Measurements from ENCODE around the gene DCAF17. TPM values are rescaled to one million over a fixed set of nuclear protein-coding genes. Genes with fewer than 3 reads are reported as not detected.

DCAF17 gene
- polyA plus RNA-seq, 3 donors, result 21.7 to 31.3 (median 28.4) TPM

- DNase-seq (ENCODE audit: extremely low read depth in 1 of 11, low read depth in 9 of 11, low spot score in 4 of 11), result no peak
These were observed 860 bp upstream of the DCAF17 start for GRCh38 chr2:171432969-171433762.

- peak in 1 of 11 donors; percentile 39 for DNase-seq (ENCODE audit: extremely low read depth in 1 of 11, low read depth in 9 of 11, low spot score in 4 of 11)
These were observed 338 bp upstream of the DCAF17 start, which contains the start of gene METTL8 for GRCh38 chr2:171433763-171434012. TSS of gene METTL8 (minus strand) at chr2:171433990. CDS start at chr2:171392185, 41,805 bp downstream.

- no peak for DNase-seq (ENCODE audit: extremely low read depth in 1 of 11, low read depth in 9 of 11, low spot score in 4 of 11)
These were observed 2.3 kb downstream of the DCAF17 start for GRCh38 chr2:171436307-171436706.

DNA sequence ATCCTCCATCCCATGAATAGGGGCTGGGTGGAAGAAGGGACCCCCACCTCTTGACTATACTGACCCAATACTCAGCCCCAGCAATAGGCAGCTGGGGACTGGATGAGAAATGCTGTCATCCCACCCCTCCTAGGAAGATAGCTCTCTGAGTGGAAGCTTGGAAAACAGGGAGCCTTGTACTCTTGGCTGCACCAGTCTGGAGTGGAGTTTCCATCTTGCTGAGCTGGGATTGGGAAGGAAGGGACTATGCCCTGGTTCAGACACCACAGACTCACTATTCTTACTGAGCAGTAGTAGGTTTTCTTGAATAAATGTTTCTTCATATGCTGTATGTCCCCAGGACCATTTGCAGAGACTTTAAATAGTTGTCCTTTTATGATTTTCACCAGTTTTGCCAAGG is 7.4 kb downstream of the DCAF17 start:
- DNase-seq (ENCODE audit: extremely low read depth in 1 of 11, low read depth in 9 of 11, low spot score in 4 of 11), result no peak

- no peak for DNase-seq (ENCODE audit: extremely low read depth in 1 of 11, low read depth in 9 of 11, low spot score in 4 of 11)
These were observed 13.6 kb downstream of the DCAF17 start for GRCh38 chr2:171447675-171448074.

GRCh38 chr2:171451074-171451473 is 17.0 kb downstream of the DCAF17 start:
- DNase-seq (ENCODE audit: extremely low read depth in 1 of 11, low read depth in 9 of 11, low spot score in 4 of 11), result no peak

- no peak for DNase-seq (ENCODE audit: extremely low read depth in 1 of 11, low read depth in 9 of 11, low spot score in 4 of 11)
These were observed 18.7 kb downstream of the DCAF17 start for GRCh38 chr2:171452773-171453172.

DNA sequence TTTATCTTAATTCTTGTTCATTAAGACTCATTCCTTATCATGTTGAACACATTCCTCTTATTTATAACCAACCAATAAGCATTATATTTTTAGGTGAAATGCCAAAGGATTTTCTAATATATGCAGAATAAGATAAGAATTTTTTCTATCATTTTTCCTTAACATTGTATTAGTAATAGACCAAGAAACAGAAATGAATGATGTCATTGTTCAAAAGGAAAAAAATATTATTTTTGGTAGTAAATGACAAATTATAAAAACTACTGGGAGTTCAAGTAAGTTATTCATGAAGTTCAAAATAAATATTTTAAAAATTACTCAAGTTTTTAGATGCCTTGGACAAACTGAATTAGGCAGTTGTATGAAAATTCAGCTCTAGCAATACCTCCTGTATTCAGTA is 25.5 kb downstream of the DCAF17 start:
- no peak for DNase-seq (ENCODE audit: extremely low read depth in 1 of 11, low read depth in 9 of 11, low spot score in 4 of 11)

DNA sequence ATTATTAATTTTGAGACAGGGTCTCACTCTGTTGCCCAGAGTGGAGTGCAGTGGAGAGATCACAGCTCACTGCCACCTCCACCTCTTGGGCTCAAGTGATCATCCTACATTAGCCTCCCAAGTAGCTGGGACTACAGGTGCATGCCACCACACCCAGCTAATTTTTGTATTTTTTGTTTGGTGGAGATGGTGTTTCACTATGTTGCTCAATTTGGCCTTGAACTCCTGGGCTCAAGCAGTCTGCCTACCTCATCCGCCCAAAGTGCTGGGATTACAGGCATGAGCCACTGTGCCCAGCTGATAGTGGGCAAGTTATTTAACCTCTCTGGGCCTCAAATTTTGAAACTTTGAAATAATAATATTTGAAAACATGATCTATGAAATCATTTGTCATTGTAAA is 26.5 kb downstream of the DCAF17 start:
- no peak for DNase-seq (ENCODE audit: extremely low read depth in 1 of 11, low read depth in 9 of 11, low spot score in 4 of 11)

DNA sequence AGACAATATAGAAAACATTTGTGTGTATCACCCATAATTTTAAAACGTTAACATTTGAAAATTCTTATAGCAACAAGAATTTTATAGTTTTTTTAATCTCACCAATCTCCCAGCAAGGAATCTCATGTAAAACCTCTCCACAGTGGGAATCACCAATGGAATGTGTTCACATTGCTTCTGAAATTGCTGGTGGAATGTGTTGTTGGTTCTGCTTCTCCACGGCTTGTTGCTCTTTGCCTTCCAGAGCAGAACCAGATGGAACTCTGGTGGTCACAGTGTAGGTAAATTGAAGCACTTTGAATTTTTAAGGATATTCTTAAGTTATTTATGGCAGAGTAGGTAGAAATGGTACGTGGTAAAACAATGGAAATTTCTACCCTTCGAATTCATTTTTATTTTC is 35.1 kb downstream of the DCAF17 start:
- DNase-seq (ENCODE audit: extremely low read depth in 1 of 11, low read depth in 9 of 11, low spot score in 4 of 11), result no peak

GRCh38 chr2:171470129-171470528 is 36.1 kb downstream of the DCAF17 start:
- no peak for DNase-seq (ENCODE audit: extremely low read depth in 1 of 11, low read depth in 9 of 11, low spot score in 4 of 11)

GRCh38 chr2:171475979-171476378 is 42.0 kb downstream of the DCAF17 start:
- no peak for DNase-seq (ENCODE audit: extremely low read depth in 1 of 11, low read depth in 9 of 11, low spot score in 4 of 11)

DNA sequence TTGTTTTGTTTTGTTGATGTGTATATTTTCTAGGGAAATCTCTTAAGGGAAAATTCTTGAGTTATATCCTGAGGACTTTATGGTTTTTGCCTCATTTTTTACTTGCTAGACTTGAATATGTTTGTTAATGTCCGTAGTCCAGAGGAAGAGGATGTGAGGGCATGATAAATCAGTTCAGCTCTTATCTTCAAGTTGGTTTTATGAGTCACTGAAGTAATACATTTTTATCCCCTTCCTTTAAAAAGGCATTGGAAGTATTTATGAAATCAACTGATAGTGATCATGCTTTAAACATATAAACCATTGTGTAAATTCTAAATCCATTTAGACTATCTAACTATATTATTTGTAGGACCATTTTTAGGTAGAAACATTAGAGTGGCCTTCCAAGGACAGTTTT is 44.3 kb downstream of the DCAF17 start:
- DNase-seq (ENCODE audit: extremely low read depth in 1 of 11, low read depth in 9 of 11, low spot score in 4 of 11), result no peak

DNA sequence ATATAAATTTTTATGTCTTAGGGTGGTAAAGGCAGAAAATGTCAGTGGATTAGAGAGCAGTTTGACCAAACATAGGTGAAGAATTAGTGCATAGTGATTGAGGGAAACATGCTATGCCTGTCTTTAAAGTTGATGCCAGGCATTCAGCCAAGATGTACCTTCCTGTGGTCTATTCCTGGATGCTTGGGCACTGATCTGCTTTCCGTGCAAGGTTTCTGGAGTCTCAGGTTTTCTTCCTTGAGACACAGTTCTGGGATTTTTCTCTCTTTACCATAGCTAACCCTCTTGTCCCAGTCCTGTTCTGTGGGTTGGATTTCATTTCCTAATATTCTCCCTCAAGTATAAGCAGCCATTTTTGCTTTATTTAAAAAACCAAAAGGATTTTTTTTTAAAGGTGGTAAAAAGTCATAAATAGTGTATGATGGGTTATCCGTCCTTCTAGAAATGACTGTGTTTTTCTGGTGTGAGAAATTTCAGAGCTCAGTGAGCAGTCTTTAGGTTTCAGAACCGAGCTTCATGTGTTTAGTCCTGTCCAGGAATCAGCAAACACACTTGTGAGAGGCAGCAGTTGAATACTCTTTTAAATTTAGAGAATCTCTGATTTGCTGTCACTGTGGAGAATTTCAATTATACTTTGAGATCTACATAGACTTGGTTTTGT is 45.3 kb downstream of the DCAF17 start:
- DNase-seq (ENCODE audit: extremely low read depth in 1 of 11, low read depth in 9 of 11, low spot score in 4 of 11), result no peak

- peak in 10 of 11 donors; percentile 9 to 58 (median 40) for DNase-seq (ENCODE audit: extremely low read depth in 1 of 11, low read depth in 9 of 11, low spot score in 4 of 11)
These were observed 46.9 kb downstream of the DCAF17 start for GRCh38 chr2:171480908-171481307.

GRCh38 chr2:171482308-171482707 is 48.3 kb downstream of the DCAF17 start:
- no peak for DNase-seq (ENCODE audit: extremely low read depth in 1 of 11, low read depth in 9 of 11, low spot score in 4 of 11)

DNA sequence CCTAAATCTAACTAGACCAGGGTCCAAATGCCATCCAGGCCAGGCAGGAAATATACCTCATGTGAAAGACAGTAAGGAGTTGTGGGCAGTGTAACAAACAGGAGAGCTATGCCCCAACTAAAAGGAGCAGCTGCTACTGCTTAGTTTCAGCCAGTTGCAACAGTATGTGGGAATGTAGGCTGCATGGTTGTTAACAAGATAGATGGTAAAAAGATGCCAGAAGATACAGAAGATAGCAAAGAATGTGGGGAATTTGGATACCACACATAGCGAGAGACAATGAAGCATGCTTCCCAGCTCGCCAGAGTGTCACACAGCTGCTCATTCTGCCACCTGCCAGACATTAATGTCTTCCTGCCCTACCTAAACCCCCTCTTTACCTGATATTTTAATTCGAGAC is 48.9 kb downstream of the DCAF17 start:
- DNase-seq (ENCODE audit: extremely low read depth in 1 of 11, low read depth in 9 of 11, low spot score in 4 of 11), result peak in 7 of 11 donors; percentile 4 to 41 (median 24)

GRCh38 chr2:171483793-171484192 is 49.8 kb downstream of the DCAF17 start:
- no peak for DNase-seq (ENCODE audit: extremely low read depth in 1 of 11, low read depth in 9 of 11, low spot score in 4 of 11)

DNA sequence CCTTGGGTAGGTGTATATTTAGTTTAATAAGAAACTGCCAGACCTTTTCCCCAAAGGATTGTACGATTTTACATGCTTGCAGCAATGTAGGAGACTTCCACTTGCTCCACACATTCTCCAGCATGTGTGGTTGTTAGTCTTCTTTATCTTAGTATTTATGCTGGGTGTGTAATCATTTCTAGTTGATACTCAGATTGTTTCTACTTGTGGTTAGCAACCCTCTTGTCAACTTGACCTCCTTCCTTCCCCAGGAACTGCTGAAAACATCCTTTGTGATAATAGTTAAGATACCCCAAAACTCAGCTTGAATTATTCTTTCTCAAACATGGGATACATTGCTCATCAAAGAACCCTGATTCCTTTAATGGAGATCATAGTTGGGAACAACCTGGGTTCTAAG is 51.1 kb downstream of the DCAF17 start:
- no peak for DNase-seq (ENCODE audit: extremely low read depth in 1 of 11, low read depth in 9 of 11, low spot score in 4 of 11)

DNA sequence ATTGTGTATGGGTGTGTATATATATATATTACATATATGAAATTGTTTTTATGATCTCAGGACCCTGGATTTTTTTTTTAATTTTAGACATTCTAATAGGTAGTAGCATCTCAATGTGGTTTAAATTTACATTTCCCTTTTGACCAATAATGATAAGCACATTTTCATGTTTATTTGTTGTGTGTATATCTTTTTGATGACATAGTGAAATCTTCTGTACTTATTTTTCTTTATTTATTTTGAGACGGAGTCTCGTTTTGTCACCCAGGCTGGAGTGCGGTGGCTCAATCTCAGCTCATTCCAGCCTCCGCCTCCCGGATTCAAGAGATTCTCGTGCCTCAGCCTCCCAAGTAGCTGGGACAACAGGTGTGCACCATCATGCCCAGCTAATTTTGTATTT is 53.2 kb downstream of the DCAF17 start:
- no peak for DNase-seq (ENCODE audit: extremely low read depth in 1 of 11, low read depth in 9 of 11, low spot score in 4 of 11)

- DNase-seq (ENCODE audit: extremely low read depth in 1 of 11, low read depth in 9 of 11, low spot score in 4 of 11), result no peak
These were observed 53.8 kb downstream of the DCAF17 start for GRCh38 chr2:171487803-171488259.

All from renal cortex interstitium (tissue), 11 donors.